DND-41 (cell line): Measurements from ENCODE around the gene DIDO1.
A peak's percentile ranks its signal among the peaks of the same experiment; 100 is the strongest.

Source experiments
- ATAC-seq: fragments of 200-7000 bp; cut with Tn5 transposase; 3 replicates; pipeline ENCODE4 v1.9.1; 2021; ENCODE audit warnings: low read depth; ENCODE audit not compliant: insufficient read depth
- DNase-seq: peaks from one replicate; pipeline ENCODE4 v3.0.0-alpha.2; 2020
- H2AFZ ChIP-seq: 2 replicates; pipeline ENCODE4 v1.6.0; 2012; ENCODE audit warnings: low read depth, low read length
- H3K27ac ChIP-seq: 2 replicates; pipeline ENCODE4 v1.5.1; 2012; ENCODE audit warnings: low read length, inconsistent platforms
- H3K27me3 ChIP-seq: fragments of 200-600 bp; sonication (generic); 2 replicates; pipeline ENCODE4 v1.6.0; 2012; ENCODE audit warnings: low read length, mild to moderate bottlenecking, inconsistent platforms; ENCODE audit not compliant: insufficient read depth, poor library complexity
- H3K36me3 ChIP-seq: 2 replicates; pipeline ENCODE4 v1.5.1; 2012; ENCODE audit warnings: low read length, inconsistent platforms; ENCODE audit not compliant: insufficient read depth
- H3K4me1 ChIP-seq: 2 replicates; pipeline ENCODE4 v1.5.1; 2012; ENCODE audit warnings: mild to moderate bottlenecking, low read length; ENCODE audit not compliant: insufficient read depth
- H3K4me2 ChIP-seq: 2 replicates; pipeline ENCODE4 v1.6.0; 2012; ENCODE audit warnings: mild to moderate bottlenecking, moderate library complexity, low read length, inconsistent platforms; ENCODE audit not compliant: insufficient read depth
- H3K4me3 ChIP-seq, 2 experiments: fragments of 200-600 bp in 1 of 2; shearing (Covaris generic) in 1 of 2; 2 replicates each; pipeline ENCODE4 v1.5.1; 2012 to 2016; ENCODE audit warnings: inconsistent platforms in 2 of 2, low read length in 2 of 2, mild to moderate bottlenecking in 2 of 2, low read depth in 1 of 2, moderate library complexity in 1 of 2
- H3K79me2 ChIP-seq: 2 replicates; pipeline ENCODE4 v1.6.0; 2012; ENCODE audit warnings: low read length, inconsistent platforms; ENCODE audit not compliant: insufficient read depth
- H3K9ac ChIP-seq: 2 replicates; pipeline ENCODE4 v1.6.0; 2012; ENCODE audit warnings: low read depth, mild to moderate bottlenecking, inconsistent platforms, low read length, moderate library complexity
- H3K9me3 ChIP-seq: 2 replicates; pipeline ENCODE4 v1.5.1; 2012; ENCODE audit warnings: low read length, moderate library complexity, mild to moderate bottlenecking, inconsistent platforms; ENCODE audit not compliant: insufficient read depth, severe bottlenecking
- H4K20me1 ChIP-seq: 2 replicates; pipeline ENCODE4 v1.6.0; 2012; ENCODE audit warnings: low read length; ENCODE audit not compliant: insufficient read depth
- CTCF ChIP-seq: IDR thresholded peaks from 2 replicates; pipeline ENCODE4 v1.5.1; 2012; ENCODE audit warnings: borderline replicate concordance, low read length, moderate library complexity, mild to moderate bottlenecking; ENCODE audit not compliant: poor library complexity, severe bottlenecking; ENCODE audit errors: extremely low read depth
- EZH2 ChIP-seq: IDR thresholded peaks from 3 replicates; pipeline ENCODE4 v1.6.1; 2012; ENCODE audit warnings: borderline replicate concordance, low read depth, mild to moderate bottlenecking, moderate library complexity, low read length, inconsistent platforms; ENCODE audit not compliant: severe bottlenecking

The DIDO1 gene

GRCh38 chr20:62918831-62919230 is 7.5 kb downstream of the DIDO1 start:
- Histone ChIP-seq H4K20me1 (peaks cover 96% of the 10 kb centered on the region), H3K4me1 (peaks cover 44% of the 10 kb centered on the region)

GRCh38 chr20:62918147-62918546 is 8.2 kb downstream of the DIDO1 start:
- H3K4me1 ChIP-seq = peaks cover 37% of the 10 kb centered on the region
- peak; percentile 61 for ATAC-seq
- no peak overlapping the region for H3K4me3 ChIP-seq
- peaks cover 100% of the 10 kb centered on the region for H3K79me2 ChIP-seq
- H3K27me3 ChIP-seq = no peaks in the 10 kb centered on the region
- H4K20me1 ChIP-seq = peaks cover 97% of the 10 kb centered on the region
- H3K27ac ChIP-seq = no peak overlapping the region
- H2AFZ ChIP-seq = no peak overlapping the region
- H3K9ac ChIP-seq = no peak overlapping the region
- no peak overlapping the region for H3K4me2 ChIP-seq
- H3K9me3 ChIP-seq = no peaks in the 10 kb centered on the region
- TF ChIP-seq EZH2 (no peak), CTCF (no peak)
- peak; percentile 41 for DNase-seq
- H3K36me3 ChIP-seq = peaks cover 26% of the 10 kb centered on the region

More at GRCh38 chr20:62918831-62919230, 7.5 kb downstream of the DIDO1 start:
- Histone ChIP-seq H3K9me3 (no peaks in the 10 kb centered on the region), H3K4me2 (no peak overlapping the region), H2AFZ (no peak overlapping the region), H3K4me3 (no peak overlapping the region), H3K9ac (no peak overlapping the region), H3K79me2 (peaks cover 100% of the 10 kb centered on the region), H3K27me3 (no peaks in the 10 kb centered on the region), H3K36me3 (peaks cover 21% of the 10 kb centered on the region), H3K27ac (no peak overlapping the region)
- DNase-seq = peak; percentile 62
- peak; percentile 63 for ATAC-seq
- TF ChIP-seq EZH2 (no peak), CTCF (no peak)

- Histone ChIP-seq H3K36me3 (peaks cover 30% of the 10 kb centered on the region), H3K79me2 (peaks cover 100% of the 10 kb centered on the region), H3K27ac (no peak overlapping the region), H4K20me1 (peaks cover 97% of the 10 kb centered on the region), H3K4me2 (no peak overlapping the region), H3K9me3 (no peaks in the 10 kb centered on the region), H3K4me3 (no peak overlapping the region), H2AFZ (no peak overlapping the region), H3K27me3 (no peaks in the 10 kb centered on the region), H3K9ac (no peak overlapping the region), H3K4me1 (peaks cover 32% of the 10 kb centered on the region)
- TF ChIP-seq EZH2 = no peak
- no peak for TF ChIP-seq CTCF
- ATAC-seq (no peak), DNase-seq (no peak)
Observed at GRCh38 chr20:62917720-62918119, 8.6 kb downstream of the DIDO1 start.
